Subcutaneous adipose tissue (tissue), 4 donors: ENCODE data around the gene GIT2. TPM values are rescaled to one million over a fixed set of nuclear protein-coding genes. Genes with fewer than 3 reads are reported as not detected.

Experiments
- total RNA-seq, 4 donors: library from RNA; depleted of rRNA; stranded (reverse); fragments of >200 nt; gene quantifications; one replicate each; pipeline ENCODE4 v1.1.0, GENCODE V29; 2016
- TF ChIP-seq, protein P1 (sequence below): fragments of 450-650 bp; IDR thresholded peaks from one replicate; pipeline ENCODE4 v1.5.1; 2016; ENCODE audit warnings: low read depth, mild to moderate bottlenecking, control low read depth, antibody characterized with exemption, moderate library complexity

GIT2 gene
- total RNA-seq, 4 donors from 2014 or later = 41.8 to 66.3 (median 53.5) TPM

GRCh38 chr12:109988903-109989302 is 7.3 kb downstream of the GIT2 start:
- TF ChIP-seq, protein P1, sequence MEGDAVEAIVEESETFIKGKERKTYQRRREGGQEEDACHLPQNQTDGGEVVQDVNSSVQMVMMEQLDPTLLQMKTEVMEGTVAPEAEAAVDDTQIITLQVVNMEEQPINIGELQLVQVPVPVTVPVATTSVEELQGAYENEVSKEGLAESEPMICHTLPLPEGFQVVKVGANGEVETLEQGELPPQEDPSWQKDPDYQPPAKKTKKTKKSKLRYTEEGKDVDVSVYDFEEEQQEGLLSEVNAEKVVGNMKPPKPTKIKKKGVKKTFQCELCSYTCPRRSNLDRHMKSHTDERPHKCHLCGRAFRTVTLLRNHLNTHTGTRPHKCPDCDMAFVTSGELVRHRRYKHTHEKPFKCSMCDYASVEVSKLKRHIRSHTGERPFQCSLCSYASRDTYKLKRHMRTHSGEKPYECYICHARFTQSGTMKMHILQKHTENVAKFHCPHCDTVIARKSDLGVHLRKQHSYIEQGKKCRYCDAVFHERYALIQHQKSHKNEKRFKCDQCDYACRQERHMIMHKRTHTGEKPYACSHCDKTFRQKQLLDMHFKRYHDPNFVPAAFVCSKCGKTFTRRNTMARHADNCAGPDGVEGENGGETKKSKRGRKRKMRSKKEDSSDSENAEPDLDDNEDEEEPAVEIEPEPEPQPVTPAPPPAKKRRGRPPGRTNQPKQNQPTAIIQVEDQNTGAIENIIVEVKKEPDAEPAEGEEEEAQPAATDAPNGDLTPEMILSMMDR = no peak

GRCh38 chr12:109988274-109988673 is 7.9 kb downstream of the GIT2 start:
- TF ChIP-seq, protein P1 = no peak

DNA sequence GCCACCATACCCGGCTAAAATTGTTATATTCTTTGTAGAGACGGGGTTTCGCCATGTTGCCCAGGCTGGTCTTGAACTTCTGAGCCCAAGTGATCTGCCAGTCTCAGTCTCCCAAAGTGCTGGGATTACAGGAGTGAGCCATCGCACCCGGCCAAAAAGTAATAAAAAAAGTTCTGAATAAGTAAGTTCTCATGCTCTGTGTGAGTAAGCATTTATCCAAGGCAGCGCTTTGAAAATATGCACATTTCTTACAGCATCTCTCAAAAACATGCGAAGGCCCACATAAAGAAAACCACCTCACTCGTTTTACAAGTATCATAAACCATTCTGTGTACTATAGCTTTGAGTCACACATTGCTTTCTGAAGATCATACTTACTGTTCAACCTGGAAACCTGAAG is 8.6 kb downstream of the GIT2 start:
- TF ChIP-seq, protein P1 = no peak

DNA sequence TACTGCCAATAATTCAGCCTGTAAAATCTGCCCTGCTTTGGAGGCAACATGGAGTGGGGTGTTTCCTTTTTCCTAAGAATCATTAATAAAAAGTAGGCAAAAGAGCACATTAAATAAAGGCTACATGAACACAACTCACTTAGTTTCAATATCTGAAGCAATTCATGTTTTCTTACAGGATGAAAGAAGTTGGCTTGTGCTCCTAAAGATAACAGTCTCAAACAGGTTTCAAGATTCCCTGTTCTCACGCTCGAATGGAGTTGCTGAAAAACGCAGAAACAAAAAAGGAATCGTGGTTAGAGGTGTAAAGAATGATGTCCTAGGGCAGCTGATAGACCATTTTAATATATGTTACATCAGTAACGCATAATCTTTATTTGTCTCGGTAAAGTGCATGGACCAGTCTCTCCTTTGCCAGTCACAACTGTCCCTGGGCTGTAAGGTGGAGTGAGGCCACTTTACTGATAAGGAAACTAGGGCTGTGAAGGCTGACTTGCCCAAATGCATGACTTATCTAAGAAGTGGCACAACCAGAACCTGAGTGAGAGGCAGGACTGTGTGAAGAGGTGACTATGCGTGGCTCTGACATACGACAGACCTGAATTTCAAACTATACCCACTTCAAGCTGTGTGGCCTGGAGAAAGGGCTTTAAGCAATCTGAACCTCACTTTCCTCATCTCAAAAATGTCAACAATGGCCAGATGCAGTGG is 12.6 kb downstream of the GIT2 start:
- TF ChIP-seq, protein P1 = no peak

- TF ChIP-seq, protein P1 = no peak
Measured at GRCh38 chr12:109982210-109982609, 14.0 kb downstream of the GIT2 start.

DNA sequence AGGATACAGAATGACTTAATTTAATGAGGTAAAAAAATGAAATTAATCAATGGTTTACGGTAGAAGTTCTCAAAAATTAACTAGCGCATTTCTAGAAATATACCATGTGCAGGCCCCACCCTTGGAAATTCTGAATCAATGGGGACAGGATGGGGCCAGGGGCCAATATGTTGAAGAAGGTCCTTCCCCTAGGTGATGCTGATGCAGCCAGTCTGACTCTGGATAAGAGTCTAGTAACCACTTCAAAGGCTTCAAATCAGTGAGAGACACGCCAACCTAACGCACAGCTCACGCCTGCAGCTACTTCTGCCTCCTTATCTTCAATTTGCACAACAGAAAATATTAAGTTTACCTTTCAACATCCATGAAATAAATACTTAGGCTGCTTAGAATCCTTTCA is 14.9 kb downstream of the GIT2 start:
- TF ChIP-seq, protein P1 = no peak

GRCh38 chr12:109972821-109973220 is 23.3 kb downstream of the GIT2 start:
- TF ChIP-seq, protein P1 = no peak
